GM12878 (cell line): ENCODE data around the gene SMOC2. TPM values are rescaled to one million over a fixed set of nuclear protein-coding genes. Genes with fewer than 3 reads are reported as not detected.

Source experiments
- ATAC-seq: fragments of 200-7000 bp; cut with Tn5 transposase; 3 replicates; pipeline ENCODE4 v1.9.1; 2020; ENCODE audit warnings: mild to moderate bottlenecking, moderate library complexity
- BruUV-seq: library from RNA; stranded (reverse); fragments of 400-500 nt; replicated peaks from 2 replicates; lab custom pipeline; 2021; lab: Mats Ljungman, UMichigan
- CTCF ChIA-PET: fragments of 300-600 bp; sonication (Branson Sonifier 250); formaldehyde crosslinking; extraction: SDS; loops from one replicate; lab custom pipeline; 2021; ENCODE audit warnings: inconsistent platforms; lab: Yijun Ruan, JAX
- POLR2A ChIA-PET: fragments of 350-600 bp; formaldehyde crosslinking; extraction: SDS; loops from one replicate; lab custom pipeline; 2021; ENCODE audit warnings: inconsistent platforms; lab: Charles Lee
- RAD21 ChIA-PET: fragments of 300-600 bp; sonication (Branson Sonifier 250); formaldehyde crosslinking; loops from one replicate; lab custom pipeline; 2023; ENCODE audit warnings: antibody characterized with exemption; ENCODE audit not compliant: unreplicated experiment; lab: Charles Lee
- SMC1A ChIA-PET: fragments of 300-600 bp; sonication (Branson Sonifier 250); formaldehyde crosslinking; loops from one replicate; lab custom pipeline; 2023; ENCODE audit not compliant: unreplicated experiment, uncharacterized antibody; lab: Charles Lee
- DNase-seq: peaks from one replicate; pipeline ENCODE4 v3.0.0-alpha.2; 2011; ENCODE audit warnings: low read depth, low spot score
- FAIRE-seq: peaks from 3 replicates; lab custom pipeline; 2011; peaks lifted over from hg19 to GRCh38; lab: Jason Lieb, UNC
- H2AFZ ChIP-seq: 2 replicates; pipeline ENCODE4 v1.6.0; 2011; ENCODE audit warnings: low read depth, low read length, control low read depth; ENCODE audit not compliant: control insufficient read depth
- H3K27ac ChIP-seq: 2 replicates; pipeline ENCODE4 v1.5.1; 2011; ENCODE audit warnings: control low read depth; ENCODE audit not compliant: control insufficient read depth, insufficient read depth
- H3K27me3 ChIP-seq, 2 experiments: replicated peaks in 1 of 2; 2 replicates each; pipeline versions ENCODE4 v1.6.0 to v1.6.1; 2011; ENCODE audit warnings: low read length in 1 of 2; ENCODE audit not compliant: control insufficient read depth in 2 of 2, insufficient read depth in 2 of 2
- H3K36me3 ChIP-seq, 2 experiments: 2 replicates each; pipeline ENCODE4 v1.5.1; 2011; ENCODE audit warnings: low read length in 1 of 2; ENCODE audit not compliant: control insufficient read depth in 2 of 2, insufficient read depth in 2 of 2
- H3K4me1 ChIP-seq: 2 replicates; pipeline ENCODE4 v1.6.1; 2011; ENCODE audit warnings: mild to moderate bottlenecking, low read length, moderate library complexity, mixed read lengths; ENCODE audit not compliant: control insufficient read depth, insufficient read depth
- H3K4me2 ChIP-seq: 2 replicates; pipeline ENCODE4 v1.6.0; 2011; ENCODE audit warnings: control low read depth; ENCODE audit not compliant: control insufficient read depth, insufficient read depth
- H3K4me3 ChIP-seq: fragments of 200-600 bp; sonication (generic); 2 replicates; pipeline ENCODE4 v1.5.1; 2016
- H3K79me2 ChIP-seq: 2 replicates; pipeline ENCODE4 v1.6.0; 2011; ENCODE audit warnings: low read length; ENCODE audit not compliant: control insufficient read depth, insufficient read depth
- H3K9ac ChIP-seq: 2 replicates; pipeline ENCODE4 v1.8.0; 2011; ENCODE audit warnings: low read length, control low read depth, mixed read lengths; ENCODE audit not compliant: control insufficient read depth, insufficient read depth
- H3K9me3 ChIP-seq: replicated peaks from 3 replicates; pipeline ENCODE4 v1.5.1; 2011; ENCODE audit warnings: mild to moderate bottlenecking, low read length; ENCODE audit not compliant: control insufficient read depth, insufficient read depth
- H4K20me1 ChIP-seq: 2 replicates; pipeline ENCODE4 v1.6.0; 2011; ENCODE audit not compliant: control insufficient read depth, insufficient read depth
- MYC ChIP-seq: IDR thresholded peaks from 2 replicates; pipeline ENCODE4 v1.6.1; 2011; ENCODE audit warnings: mild to moderate bottlenecking, low read length, moderate library complexity, inconsistent platforms; ENCODE audit not compliant: insufficient read depth, insufficient replicate concordance, insufficient read length, severe bottlenecking
- RB1 ChIP-seq: fragments of 450-650 bp; formaldehyde crosslinking; IDR thresholded peaks from 2 replicates; pipeline ENCODE4 v1.6.1; 2017; ENCODE audit warnings: mild to moderate bottlenecking, borderline replicate concordance
- STAT3 ChIP-seq: IDR thresholded peaks from 2 replicates; pipeline ENCODE4 v1.6.1; 2011; ENCODE audit warnings: low read depth, low read length, improper control_type of control experiment
- ZNF24 ChIP-seq: fragments of 450-650 bp; IDR thresholded peaks from 2 replicates; pipeline ENCODE4 v1.6.1; 2017; ENCODE audit warnings: antibody characterized with exemption, mild to moderate bottlenecking
- ZNF622 ChIP-seq: fragments of 450-650 bp; IDR thresholded peaks from 2 replicates; pipeline ENCODE4 v1.6.1; 2017; ENCODE audit warnings: mild to moderate bottlenecking, inconsistent platforms
- WGBS: methylation state at CpG from one replicate; pipeline ENCODE4 v1.1.6; 2016; ENCODE audit warnings: low lambda C conversion rate; ENCODE audit not compliant: insufficient replicate concordance, insufficient coverage; ENCODE audit errors: missing lambda C conversion rate; 5-methylcytosine and 5-hydroxymethylcytosine counted together
- in situ Hi-C: fragments of 300-500 bp; cut with MboI; formaldehyde crosslinking; loops from 9 replicates; pipeline ENCODE4 v1.14.3; 2018; ENCODE audit warnings: mixed read lengths
- intact Hi-C: fragments of 100-400 bp; cut with micrococcal nuclease; formaldehyde crosslinking; loops from one replicate; pipeline ENCODE4 v1.14.2; 2022; ENCODE audit not compliant: unreplicated experiment
- polyA plus RNA-seq, 11 experiments: library from polyadenylated mRNA; depleted of rRNA in 4 of 11; unstranded in 6 of 11; stranded (reverse) in 5 of 11; fragments of >200 nt; fragmentation: Nextera tagmentation in 4 of 11; fragmentation: Illumina TruSeq in 1 of 11; extraction: Ambion mirVana in 4 of 11; extraction: Trizol in 1 of 11; gene quantifications; 1 replicate in 1 of 11; 2 replicates in 10 of 11; pipeline versions ENCODE4 v1.2.1 to v1.2.3, GENCODE V29; 2011 to 2016; ENCODE audit warnings: inconsistent platforms in 2 of 11, missing spikeins in 2 of 11, low read depth in 1 of 11
- total RNA-seq, 4 experiments: library from RNA; depleted of rRNA in 3 of 4; stranded (reverse); fragments of >200 nt in 3 of 4; fragmentation: Illumina TruSeq in 1 of 4; extraction: Trizol in 1 of 4; gene quantifications; 2 replicates each; pipeline versions ENCODE4 v1.2.1 to v1.2.3, GENCODE V29; 2013 to 2021
- TF ChIP-seq, protein P1 (sequence below), 3 experiments: IDR thresholded peaks in 2 of 3; conservative IDR thresholded peaks in 1 of 3; 2 replicates each; pipeline ENCODE4 v1.5.1; 2011; ENCODE audit warnings: low read depth in 3 of 3, low read length in 3 of 3, mild to moderate bottlenecking in 3 of 3, control low read depth in 2 of 3, moderate library complexity in 2 of 3, inconsistent platforms in 1 of 3, mixed read lengths in 1 of 3; ENCODE audit not compliant: control insufficient read depth in 2 of 3, insufficient read depth in 1 of 3; ENCODE audit errors: extremely low read depth in 1 of 3
- TF ChIP-seq, protein P2 (sequence below): fragments of 450-650 bp; IDR thresholded peaks from 2 replicates; pipeline ENCODE4 v1.6.1; 2017; ENCODE audit warnings: low read depth, mild to moderate bottlenecking, moderate library complexity

Gene SMOC2
- total and polyA plus RNA-seq, 10 of the 15 experiments (the other 5 are each of a cell fraction or from before 2014, with no cell fraction given): 0.10 to 0.12 TPM; not detected in 8

DNA sequence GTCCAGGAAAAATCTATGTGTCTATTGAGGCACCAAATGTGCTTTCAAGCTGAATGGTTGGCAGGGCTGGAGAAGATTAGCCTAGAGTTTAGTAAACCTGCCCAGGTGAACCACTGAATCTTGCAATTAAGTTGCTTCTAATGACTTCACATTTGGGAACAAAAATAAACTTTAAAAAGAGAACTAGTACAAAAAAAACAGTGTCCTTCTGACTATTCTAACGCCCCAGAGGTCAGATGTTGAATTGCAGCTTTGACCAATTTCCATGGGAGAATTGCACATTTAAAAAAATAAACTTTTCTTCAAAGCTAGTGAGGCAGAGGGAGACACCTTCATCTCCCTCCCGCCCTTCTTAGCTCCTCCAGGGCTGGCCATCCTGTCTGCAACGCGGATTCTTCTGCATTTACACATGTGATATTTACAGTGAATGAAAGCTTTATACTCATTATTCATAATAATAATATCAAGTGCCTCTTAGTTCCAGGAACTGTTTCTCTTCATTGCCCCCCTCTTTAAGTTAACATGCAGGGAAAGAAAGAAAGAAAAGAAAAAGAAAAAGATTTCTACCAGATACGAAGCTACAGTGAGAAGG, 270.2 kb downstream of the SMOC2 start:
- Histone ChIP-seq H3K36me3 (no peaks in the 10 kb centered on the region), H4K20me1 (no peaks in the 10 kb centered on the region), H3K4me2 (no peak overlapping the region), H3K27ac (no peak overlapping the region), H3K9me3 (no peaks in the 10 kb centered on the region), H3K9ac (no peak overlapping the region), H2AFZ (no peak overlapping the region), H3K4me1 (no peaks in the 10 kb centered on the region), H3K27me3 (no peaks in the 10 kb centered on the region), H3K4me3 (no peak overlapping the region), H3K79me2 (no peaks in the 10 kb centered on the region)
- no peak for TF ChIP-seq MYC
- TF ChIP-seq, protein P1, sequence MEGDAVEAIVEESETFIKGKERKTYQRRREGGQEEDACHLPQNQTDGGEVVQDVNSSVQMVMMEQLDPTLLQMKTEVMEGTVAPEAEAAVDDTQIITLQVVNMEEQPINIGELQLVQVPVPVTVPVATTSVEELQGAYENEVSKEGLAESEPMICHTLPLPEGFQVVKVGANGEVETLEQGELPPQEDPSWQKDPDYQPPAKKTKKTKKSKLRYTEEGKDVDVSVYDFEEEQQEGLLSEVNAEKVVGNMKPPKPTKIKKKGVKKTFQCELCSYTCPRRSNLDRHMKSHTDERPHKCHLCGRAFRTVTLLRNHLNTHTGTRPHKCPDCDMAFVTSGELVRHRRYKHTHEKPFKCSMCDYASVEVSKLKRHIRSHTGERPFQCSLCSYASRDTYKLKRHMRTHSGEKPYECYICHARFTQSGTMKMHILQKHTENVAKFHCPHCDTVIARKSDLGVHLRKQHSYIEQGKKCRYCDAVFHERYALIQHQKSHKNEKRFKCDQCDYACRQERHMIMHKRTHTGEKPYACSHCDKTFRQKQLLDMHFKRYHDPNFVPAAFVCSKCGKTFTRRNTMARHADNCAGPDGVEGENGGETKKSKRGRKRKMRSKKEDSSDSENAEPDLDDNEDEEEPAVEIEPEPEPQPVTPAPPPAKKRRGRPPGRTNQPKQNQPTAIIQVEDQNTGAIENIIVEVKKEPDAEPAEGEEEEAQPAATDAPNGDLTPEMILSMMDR (IDR thresholded peaks at IDR 0.05 in 2 of 3, conservative IDR thresholded peaks at IDR 0.05 in 1 of 3; ENCODE audit: control insufficient read depth in 2 of 3, extremely low read depth in 1 of 3, insufficient read depth in 1 of 3, low read depth in 3 of 3, low read length in 3 of 3): peak in 2 of 3 experiments; percentile 13 to 29; a peak in 2 of 6 replicates
- TF ChIP-seq ZNF622: no peak
- TF ChIP-seq RB1: no peak
- TF ChIP-seq STAT3: no peak
- no peak for TF ChIP-seq ZNF24
- TF ChIP-seq, protein P2, sequence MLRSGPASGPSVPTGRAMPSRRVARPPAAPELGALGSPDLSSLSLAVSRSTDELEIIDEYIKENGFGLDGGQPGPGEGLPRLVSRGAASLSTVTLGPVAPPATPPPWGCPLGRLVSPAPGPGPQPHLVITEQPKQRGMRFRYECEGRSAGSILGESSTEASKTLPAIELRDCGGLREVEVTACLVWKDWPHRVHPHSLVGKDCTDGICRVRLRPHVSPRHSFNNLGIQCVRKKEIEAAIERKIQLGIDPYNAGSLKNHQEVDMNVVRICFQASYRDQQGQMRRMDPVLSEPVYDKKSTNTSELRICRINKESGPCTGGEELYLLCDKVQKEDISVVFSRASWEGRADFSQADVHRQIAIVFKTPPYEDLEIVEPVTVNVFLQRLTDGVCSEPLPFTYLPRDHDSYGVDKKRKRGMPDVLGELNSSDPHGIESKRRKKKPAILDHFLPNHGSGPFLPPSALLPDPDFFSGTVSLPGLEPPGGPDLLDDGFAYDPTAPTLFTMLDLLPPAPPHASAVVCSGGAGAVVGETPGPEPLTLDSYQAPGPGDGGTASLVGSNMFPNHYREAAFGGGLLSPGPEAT: no peak
- RAD21 ChIA-PET: no interaction called here
- 14% methylated on average over 5 of the region's 5 CpGs for WGBS
- intact Hi-C loops (no loop called here), in situ Hi-C loops (no loop called here)
- SMC1A ChIA-PET: no interaction called here
- no TSS peak for BruUV-seq
- no peak for ATAC-seq
- no peak for DNase-seq
- POLR2A ChIA-PET: no interaction called here
- FAIRE-seq: no peak
- CTCF ChIA-PET: interaction anchor here (0.6 to 1.0 kb wide), 3 partner anchors 14 to 82 kb away, joined by 3 read pairs; no protein-coding TSS in a partner anchor
